NB4 (cell line): ENCODE measurements around the gene USP48.

Experiments used
- POLR2A ChIP-seq: IDR thresholded peaks from 2 replicates; pipeline ENCODE4 v1.6.1; 2011; ENCODE audit warnings: mild to moderate bottlenecking; ENCODE audit not compliant: insufficient read length; ENCODE audit errors: extremely low read depth
- TF ChIP-seq, protein P1 (sequence below): IDR thresholded peaks from one replicate; pipeline ENCODE4 v1.5.1; 2012; ENCODE audit warnings: low read depth, low read length

DNA sequence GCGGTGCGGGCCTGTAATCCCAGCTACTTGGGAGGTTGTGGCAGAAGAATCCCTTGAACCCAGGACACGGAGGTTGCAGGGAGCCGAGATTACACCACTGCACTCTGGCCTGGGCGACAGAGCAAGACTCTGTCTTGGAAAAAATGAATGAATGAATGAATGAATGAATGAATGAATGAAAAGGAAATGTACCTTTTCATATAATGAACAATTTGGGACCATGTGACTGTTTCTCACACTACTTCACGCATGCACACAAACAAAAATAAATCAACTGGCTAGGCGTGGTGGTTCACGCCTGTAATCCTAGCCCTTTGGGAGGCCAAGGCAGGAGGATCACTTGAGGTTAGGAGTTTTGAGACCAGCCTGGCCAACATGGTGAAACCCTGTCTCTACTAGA lies 24.3 kb downstream of the USP48 start:
- no peak for TF ChIP-seq POLR2A
- TF ChIP-seq, protein P1, sequence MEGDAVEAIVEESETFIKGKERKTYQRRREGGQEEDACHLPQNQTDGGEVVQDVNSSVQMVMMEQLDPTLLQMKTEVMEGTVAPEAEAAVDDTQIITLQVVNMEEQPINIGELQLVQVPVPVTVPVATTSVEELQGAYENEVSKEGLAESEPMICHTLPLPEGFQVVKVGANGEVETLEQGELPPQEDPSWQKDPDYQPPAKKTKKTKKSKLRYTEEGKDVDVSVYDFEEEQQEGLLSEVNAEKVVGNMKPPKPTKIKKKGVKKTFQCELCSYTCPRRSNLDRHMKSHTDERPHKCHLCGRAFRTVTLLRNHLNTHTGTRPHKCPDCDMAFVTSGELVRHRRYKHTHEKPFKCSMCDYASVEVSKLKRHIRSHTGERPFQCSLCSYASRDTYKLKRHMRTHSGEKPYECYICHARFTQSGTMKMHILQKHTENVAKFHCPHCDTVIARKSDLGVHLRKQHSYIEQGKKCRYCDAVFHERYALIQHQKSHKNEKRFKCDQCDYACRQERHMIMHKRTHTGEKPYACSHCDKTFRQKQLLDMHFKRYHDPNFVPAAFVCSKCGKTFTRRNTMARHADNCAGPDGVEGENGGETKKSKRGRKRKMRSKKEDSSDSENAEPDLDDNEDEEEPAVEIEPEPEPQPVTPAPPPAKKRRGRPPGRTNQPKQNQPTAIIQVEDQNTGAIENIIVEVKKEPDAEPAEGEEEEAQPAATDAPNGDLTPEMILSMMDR = no peak
